ENCODE results near the gene LAMB3.
A peak's percentile ranks its signal among the peaks of the same experiment; 100 is the strongest.

The LAMB3 gene

DNA sequence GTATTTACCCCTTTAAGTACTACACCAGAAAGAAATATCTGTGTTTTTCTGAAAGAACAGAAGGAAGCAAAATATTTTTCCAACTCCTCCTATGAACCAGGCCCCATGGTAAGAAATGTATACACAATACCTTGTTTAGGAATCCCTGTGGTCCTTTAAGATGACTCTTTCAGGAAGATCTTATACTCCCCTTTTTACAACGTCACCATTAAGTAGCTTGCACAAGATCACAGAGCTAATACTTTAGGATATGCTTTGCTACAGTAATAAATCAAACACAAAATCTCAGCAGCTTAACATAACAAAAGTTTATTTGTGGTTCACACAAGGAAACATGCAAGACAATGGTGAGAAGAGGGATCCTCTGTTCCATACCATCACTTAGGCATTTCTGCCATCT, 8.8 kb upstream of the LAMB3 start:
- no peak for DNase-seq

DNA sequence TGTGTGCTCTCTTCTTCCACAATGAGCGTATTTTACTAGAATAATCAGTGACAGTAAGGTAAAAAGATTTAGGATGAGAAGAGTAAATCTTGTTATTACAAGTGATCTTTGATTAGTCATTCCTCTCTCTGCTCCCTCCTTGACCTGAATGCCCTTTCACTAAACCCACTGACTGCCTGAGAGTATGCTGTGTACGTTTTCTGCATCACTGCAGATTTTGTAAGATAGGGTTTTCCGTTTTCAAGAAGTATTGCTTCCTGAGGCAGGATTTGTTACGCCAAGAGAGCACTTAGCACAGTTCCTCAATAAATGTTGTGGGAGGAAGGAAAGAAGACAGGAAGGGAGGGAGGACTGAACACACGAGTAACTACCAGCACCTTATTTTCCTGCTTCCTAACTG, 7.7 kb upstream of the LAMB3 start:
- DNase-seq, result peak; percentile 28

DNA sequence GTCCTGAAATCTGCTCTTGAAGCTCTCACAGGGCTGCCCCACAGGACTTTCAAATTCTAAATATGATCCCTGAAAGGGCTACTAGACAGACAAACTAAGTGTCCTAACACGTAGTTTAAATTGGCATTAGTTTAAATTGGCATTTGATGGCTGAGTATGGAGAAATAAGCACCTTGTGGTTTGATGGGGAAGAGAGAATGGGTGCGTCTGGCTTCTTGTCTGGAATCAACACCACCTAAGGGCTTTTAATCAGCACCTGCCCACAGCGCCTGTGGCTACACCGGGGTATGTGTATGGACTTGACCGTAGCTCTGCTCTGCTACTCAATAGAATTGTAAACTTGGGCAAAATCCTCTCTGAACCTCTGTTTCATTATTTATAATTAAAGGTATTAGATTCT, 5.7 kb upstream of the LAMB3 start:
- no peak for DNase-seq

DNA sequence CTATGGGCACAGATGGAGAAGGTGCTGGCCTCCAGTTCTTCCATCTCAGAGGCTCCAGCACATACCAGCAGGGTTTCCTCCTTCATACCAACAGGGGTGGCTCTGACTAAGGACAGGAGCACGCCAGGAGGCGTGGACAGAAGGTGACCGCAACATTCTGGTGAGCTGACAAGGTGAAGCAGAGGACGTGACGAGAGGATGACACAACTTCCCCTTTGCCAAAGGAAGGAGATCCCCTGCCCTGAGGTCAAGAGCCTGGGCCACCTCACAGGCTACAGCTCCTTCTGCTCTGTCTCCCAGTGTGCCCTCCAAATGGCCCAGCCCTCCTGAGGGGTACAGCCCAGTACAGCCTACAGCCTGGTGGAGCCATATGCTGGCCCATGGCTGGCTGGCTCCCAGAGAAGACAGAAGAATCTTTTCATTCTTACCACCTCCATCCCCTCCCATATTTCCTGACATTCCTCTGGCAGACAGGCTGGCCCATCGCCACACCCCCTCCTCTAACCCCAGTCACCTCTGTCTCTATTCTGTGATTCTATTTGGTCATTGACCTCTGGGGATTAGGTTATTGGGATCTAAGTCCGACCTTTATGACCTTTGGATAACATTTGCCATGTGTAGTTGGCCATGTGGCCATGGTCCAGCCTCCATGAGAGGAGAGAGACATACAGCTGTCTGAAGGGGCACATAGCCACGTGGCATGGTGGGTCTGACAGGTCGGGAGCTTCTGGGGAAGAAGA, 5.1 kb upstream of the LAMB3 start:
- peak; percentile 41 for DNase-seq

DNA sequence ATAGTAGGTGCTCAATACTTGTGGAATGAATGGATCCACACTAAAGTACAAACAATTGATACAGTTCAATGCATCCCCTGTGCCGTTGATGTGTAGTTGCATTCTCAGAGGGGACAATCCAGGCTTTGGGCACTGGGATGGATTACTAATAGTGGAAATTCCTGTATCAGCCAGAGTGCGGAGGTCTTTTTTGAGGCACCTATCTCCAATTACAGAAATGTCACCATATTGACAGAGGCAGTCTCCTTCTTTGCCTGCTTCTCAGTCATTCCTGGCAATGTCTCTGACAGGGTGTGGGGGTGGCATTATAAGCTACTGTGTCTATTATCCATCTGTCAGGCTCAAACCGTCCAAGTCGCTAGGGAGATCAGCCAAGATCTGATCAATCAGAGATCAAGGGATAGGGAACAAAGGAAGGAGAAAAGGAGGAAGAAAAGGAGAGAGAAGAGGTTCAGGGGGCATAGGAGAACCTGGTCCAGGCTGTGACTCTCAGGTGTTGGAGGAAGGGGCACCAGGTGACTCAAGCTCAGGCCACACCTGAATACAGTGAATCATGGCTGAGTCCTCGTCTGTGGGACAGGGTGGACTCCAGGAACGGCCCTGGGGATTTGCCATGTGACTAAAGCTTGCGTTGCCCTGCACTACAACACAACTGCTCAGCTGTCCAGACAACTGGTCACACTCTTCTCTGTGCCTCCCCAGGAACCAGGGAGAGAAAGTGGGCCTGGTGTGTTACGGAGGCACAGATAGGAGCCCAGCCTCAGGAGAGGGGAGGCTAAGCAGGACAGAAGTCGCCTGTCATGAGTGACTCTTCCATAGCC, 3.4 kb upstream of the LAMB3 start:
- DNase-seq, result no peak

DNA sequence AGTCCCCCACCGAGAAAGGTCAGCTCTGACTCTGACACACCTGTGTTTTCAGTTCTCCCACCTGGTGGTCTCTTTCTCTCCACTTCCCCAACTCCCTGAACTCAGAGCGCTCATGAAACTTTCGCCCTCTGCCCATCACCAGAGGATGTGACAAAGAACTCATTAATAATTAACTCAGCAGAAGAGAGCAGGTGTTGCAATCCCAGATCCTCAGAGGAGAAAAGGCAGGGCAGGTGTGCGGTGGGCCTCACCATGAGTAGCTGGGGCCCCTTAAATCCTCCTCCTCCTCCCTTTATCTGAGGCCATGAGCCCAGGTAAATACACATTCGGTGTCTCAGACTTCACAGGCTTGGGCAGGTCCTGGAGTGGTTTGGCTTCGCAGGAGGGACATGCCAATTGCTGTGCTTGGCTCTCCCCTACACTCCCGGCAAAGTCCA, 1.7 kb upstream of the LAMB3 start:
- DNase-seq, result no peak

DNA sequence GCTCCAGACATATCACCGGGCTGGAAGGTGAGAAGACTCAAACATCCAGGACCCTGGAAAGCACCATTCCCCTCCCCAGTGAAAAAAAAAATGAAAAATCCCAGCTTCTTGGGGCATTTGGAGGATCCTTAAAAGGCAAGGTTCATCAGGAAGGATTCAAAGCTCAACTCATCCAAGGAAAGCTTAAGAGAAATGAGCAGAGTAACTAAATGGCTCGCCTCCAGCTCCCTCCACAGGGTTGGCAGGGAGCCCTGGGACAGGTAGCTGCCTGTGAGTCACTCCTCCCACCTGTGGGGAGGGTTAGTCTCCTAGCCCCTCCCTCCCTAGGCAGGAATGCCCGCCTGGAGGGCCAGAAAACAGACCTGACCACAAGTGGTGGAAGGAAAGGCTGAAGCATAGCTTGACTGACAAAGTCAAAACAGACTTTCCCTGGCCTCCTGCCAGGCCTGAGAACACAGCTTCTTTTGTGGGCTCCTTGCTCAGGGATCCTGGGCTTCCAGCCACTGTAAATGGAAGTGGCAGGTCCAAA, 712 bp upstream of the LAMB3 start:
- peak; percentile 25 for DNase-seq

DNA sequence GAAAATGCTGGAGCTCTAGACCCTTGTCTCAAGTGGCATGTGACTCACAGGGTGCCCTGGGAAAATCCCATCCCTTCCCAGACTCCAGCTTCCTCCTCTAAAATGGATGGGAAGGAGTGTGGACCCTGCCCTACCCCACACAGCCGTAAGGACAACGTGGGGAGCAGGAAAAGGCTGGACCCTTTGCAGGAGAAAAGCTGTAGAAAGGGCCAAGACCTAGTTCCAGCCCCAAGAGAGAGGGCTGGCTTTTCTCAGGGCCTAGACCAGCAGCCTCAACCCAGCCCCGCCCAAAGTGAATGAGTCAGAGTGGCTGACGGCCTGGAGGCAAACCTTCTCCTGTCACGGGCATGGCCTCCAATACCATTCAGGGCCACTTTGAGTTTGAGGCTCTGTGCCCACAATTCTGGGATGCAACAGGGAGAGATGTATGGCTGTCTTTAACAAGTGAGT, 1.1 kb downstream of the LAMB3 start:
- peak; percentile 49 for DNase-seq

DNA sequence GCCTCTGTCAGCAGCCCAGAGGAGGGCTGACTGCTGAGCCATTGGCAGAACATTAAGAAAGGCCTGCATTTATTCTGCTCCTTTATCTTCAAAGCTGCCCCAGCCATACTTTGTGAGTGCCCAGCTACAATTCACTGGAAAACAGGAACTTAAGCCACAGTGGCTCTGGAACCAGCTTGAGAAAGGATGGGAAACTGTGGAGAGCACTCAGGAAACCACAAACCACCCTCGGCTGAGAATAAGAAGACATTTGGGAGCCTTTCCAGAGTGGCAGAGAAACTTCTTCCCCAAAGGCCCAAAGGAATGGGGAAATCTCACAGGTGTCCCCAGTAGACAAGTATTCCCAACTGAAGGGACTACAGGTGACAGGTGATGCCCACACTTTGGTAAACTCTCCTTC, 1.8 kb downstream of the LAMB3 start:
- DNase-seq, result no peak

DNA sequence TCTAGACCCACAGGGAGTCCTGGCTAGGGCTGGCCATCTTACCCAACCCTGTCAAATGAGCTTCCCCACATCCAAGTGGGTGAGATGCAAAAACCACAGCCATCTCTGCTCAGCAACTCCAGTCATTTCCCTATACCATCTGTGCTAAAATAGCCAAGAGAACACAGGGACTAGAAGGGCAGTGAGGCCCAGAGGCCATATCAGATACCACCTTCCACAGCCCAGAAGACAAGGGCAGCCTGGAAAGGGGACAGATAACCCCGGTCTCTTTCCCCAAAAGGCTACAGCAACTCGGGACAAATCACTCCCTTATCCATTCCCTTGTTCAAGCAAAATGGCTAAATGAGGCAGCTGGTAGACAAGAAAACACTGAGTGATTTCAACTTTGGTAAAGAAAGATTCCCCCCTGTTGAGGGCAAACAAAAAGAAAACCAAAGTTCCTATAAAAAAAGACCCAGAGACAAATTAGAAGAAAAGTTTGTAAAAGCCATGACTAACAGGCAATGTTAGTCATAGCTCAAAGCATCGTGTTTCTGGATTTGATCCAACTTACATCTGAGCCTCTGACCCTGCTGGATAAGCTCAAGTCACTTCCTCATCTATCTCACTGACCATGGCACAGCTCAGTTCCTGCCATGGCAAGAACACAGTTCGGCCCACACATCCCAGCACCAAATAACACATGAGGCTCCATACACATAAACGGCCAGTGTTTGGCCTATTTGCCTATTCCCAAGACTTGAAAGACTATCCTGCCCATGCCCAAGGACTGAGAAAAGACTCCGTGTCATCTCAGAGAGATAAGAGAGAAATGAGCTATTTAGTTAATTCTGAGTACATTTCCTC, 3.1 kb downstream of the LAMB3 start:
- no peak for DNase-seq

DNA sequence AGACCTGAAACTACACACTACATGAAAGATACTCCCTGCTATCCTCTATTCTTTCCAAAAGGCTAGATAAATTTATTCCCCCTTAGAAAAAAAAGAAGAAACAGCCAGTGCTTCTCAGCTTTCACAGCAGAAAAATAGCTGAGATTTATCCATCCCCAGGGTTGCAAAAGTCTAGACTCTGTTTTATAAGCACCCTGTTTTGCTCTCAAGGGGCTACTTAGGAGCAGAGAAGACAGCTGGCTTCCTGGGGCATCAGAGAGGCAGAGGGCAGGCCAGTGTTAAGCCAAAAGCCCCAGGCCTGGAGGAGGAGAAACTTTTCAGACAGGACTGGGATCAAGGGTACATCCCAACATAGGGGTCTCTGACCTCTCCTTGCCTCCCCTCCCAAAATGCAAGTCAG, 3.9 kb downstream of the LAMB3 start:
- DNase-seq, result no peak

DNA sequence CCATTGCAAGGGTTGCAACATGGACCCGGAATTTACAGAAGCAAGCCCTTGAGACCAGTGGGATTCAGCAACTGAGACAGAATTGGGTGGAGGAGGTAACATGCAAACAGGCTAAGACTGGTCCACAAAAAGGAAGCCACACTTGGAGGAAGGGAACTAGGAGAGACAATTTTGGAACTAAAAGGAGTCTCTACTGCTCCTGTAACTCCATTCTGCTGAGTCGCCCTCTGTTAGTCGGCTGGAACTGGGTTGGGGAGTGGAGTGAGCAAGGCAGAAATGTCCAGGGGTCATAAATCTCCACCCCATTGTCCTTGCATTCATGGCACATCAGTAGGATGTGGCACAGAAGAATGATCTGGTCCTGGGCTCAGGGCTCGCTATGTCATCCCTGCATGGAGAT, 5.1 kb downstream of the LAMB3 start:
- no peak for DNase-seq

DNA sequence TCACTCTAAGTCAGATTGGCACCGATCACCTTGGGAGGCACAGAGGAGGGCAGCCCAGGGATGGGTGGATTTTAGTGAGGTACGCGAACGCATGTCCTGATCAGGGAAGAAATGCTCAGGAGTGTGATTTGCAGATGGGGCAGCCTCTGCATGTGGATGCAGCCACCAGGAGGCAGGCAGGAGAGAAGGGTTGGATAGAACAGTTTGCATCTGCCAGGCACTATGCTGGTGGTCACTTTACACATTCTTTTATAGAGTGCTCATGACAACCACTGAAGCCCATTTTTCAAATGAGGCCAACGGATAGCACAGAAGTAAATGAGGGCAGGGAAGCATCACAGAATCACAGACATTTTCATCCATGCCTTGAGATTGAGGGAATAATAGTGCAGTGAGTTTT, 5.7 kb downstream of the LAMB3 start:
- DNase-seq, result no peak

DNA sequence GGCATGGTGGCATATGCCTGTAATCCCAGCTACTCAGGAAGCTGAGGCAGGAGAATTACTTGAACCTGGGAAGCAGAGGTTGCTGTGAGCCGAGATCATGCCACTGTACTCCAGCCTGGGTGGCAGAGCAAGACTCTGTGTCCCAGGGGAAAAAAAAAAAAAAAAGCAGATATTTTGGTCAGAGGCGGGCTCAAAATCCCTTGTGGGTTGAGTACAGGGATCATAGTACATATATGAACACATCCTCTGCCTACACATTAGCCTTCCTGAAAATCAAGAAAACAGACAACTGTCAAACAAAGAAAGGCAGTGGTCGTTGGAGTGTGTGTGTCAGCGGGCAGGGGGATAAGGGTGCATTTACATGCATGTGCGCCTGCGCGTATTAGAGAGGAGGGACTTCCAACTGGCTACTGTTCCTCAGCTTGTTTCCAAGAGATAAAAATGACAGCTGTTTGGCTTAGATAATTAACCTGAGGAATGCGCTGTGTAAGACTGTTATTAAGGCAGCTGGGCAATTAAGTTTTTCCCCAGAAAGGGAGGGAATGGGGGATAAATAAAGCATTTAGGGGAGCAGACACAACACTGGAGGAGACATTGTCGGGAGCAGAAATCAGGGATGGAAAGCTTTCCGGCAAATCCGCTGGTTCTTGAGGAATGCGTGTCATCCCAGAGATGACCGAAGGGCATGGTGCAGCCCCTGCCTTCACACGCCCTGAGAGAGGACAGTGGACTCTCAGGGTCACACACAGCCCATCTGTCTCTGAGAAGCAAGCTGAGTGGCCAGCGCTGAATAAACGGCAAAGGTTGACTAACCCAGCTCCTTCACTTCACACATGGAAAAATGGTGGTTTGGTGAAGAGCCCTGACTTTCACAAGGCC, 6.4 kb downstream of the LAMB3 start:
- no peak for DNase-seq

DNA sequence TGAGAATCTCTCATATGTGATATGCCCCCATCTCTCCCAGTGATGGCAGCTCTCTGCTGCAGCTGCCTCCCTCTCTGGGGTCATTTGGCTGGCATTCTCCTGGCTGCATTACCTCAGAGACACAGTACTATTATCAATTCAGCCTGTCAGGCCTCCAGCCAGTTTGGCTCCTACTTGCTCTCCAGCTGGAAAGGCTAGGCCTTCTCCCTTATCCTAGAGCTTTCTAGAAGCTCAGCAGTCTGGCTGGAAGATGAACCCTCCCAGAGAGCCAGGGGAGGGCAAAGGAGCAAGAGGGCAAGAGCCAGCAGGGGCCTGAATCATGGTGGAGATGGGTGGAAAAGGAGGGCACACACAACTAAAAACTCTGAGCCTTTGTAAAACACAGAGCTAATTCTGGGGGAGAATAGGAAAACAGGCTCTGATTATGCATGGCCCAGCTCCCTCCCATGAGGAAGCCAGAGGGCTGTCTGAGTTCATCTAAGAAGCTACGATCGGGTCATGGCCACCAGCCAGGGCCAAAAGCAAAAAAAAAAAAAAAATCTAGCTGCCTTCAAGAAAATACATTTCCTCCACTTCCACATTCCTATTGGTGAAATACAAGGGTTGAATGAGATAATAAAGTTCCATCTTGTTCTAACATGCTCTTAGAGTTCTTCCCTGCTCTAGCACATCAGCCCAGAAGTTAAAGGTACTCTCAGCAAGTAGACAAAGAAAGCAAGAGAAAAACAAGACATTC, 8.8 kb downstream of the LAMB3 start:
- no peak for DNase-seq

DNA sequence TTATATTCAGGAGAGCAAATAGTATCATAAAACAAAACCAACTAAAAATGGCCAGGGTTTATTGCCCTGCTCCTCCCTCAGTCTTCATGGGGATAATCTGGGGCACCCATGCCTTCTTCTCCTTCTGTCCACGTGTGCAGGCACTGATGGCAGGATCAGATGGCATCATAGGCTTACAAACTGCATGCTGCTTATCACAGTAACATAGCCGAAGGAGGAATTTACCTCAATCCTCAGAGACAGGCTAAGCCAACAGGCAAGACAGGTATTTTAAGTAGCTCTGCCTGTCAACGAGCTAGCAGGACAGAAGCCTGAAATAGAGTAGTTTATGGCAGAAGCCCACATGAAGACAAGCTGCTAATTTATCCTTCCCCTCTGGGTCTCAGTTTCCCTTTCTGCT, 9.4 kb downstream of the LAMB3 start:
- no peak for DNase-seq

DNA sequence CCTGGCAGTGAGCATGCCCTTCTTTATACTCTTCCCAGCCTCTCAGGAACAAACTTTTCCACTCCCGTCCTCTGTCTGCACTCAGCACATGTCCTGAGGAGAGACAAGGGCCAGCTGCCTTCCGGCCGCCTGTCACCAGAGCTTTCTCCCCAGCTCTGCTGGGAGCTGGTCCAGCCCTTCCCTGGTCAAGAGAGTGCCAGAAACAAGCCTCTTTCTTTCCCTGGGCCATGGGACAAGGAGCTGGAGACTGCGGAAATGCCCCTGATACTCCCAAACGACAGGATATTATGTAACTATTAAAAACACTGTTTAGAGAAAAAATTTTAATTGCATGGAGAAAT, 10.4 kb downstream of the LAMB3 start:
- no peak for DNase-seq

DNA sequence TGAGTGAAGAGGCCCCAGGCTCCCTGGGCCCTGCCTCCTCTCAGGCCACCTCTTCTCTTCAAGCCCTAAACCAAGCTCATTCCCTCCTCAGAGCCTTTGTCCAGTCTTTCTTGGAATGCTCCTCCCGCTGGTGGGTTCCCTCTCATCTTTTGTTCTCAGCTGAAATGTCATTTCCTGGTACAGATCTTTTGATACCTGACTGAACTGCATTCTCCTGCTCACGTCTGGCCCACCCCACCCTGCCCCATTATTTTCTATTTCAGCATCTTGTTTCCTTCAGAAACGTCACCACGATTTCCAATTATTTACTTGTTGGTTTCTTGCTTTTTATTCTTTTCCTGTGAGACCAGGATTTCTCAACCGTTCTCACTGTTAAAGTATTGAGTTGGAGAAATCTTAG, 16.4 kb downstream of the LAMB3 start:
- no peak for DNase-seq

DNA sequence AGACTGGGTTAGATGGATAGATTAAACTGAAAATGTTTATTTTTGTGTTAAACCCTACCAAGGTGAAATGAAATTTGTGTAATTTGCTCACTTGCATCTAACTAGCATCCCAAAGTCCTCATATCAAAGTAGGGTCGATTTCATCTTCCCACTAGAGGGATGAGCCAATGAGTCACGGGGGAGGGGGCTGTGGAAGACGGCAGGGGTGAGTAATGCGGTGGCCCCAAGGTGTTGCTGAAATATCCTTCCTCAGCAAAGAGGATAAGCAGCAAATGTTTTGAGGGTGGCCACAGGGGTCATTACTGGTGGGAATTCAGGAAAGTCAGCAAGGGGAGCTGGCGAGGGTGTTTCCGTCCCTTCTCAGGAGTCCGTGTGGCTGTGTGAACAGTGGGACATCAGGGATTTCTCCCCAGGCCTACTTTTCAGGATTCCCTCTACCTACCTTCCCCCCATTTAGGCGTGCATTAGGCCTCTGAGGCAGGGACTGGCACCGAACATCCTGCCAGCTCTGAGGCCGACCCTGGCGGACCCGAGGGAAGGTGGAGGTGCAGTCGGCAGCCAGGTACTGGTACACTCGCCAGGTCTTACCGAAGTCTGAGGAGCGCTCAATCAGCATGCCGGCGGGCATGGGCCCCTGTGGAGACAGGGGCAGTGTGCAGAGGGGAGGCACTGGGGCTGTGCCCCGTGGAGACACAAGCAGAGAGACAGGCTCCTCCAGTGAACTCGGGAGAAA, 18.1 kb downstream of the LAMB3 start:
- DNase-seq, result no peak

DNA sequence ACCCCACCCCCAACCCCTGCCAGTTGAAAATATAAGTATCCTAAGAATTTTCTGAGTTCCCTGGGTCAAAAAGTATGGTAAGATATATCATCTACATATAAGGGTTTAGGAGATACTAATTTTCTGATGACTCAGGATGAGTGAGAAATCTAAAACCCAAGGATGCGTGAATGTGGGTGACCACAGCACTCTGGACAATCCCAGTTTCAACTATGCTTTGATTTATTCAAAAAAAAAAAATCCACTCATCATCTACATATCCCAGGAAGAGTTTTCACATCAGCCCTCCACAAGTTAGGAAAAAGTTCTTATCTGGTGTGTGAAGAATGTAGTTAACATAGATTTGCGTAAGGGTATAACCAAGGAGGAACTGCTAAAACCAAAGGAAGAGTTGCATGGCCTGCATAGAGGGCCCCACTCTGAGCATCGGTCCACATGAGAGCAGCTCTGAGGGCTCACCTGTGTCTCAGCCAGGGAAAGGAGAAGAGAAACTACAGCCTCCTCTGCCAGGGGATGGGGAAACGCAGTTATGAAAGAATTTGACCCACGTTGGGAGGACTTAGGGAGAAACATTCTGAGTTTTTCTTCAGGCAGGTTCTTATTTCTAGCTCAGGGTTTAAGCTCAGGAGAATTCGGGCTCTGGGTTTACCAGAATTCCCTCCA, 18.8 kb downstream of the LAMB3 start:
- no peak for DNase-seq
